Neuronal stem cell (in vitro differentiated cells): ENCODE results near the gene CRYBB1.

Experiments
- DNase-seq: peaks from one replicate; pipeline ENCODE4 v3.0.0-alpha.2; 2013; ENCODE audit warnings: low spot score
- H2AFZ ChIP-seq: one replicate; pipeline ENCODE4 v1.6.1; 2013; ENCODE audit warnings: mild to moderate bottlenecking, low read length, inconsistent platforms
- H2AK5ac ChIP-seq: 2 replicates; pipeline ENCODE4 v1.6.1; 2013; ENCODE audit warnings: low read depth, mild to moderate bottlenecking, inconsistent platforms, low read length, moderate library complexity, mixed read lengths
- H2BK120ac ChIP-seq: 2 replicates; pipeline ENCODE4 v1.6.1; 2013; ENCODE audit warnings: low read depth, mild to moderate bottlenecking, inconsistent platforms, low read length, moderate library complexity, mixed read lengths
- H2BK12ac ChIP-seq: one replicate; pipeline ENCODE4 v1.6.1; 2013; ENCODE audit warnings: low read length, inconsistent platforms
- H2BK15ac ChIP-seq: 2 replicates; pipeline ENCODE4 v1.6.1; 2013; ENCODE audit warnings: mild to moderate bottlenecking, low read length, inconsistent platforms, mixed read lengths
- H2BK5ac ChIP-seq: one replicate; pipeline ENCODE4 v1.6.1; 2013; ENCODE audit warnings: inconsistent platforms, mild to moderate bottlenecking, low read length, moderate library complexity
- H3K14ac ChIP-seq: one replicate; pipeline ENCODE4 v1.6.1; 2013; ENCODE audit warnings: low read length, inconsistent platforms
- H3K18ac ChIP-seq: 2 replicates; pipeline ENCODE4 v1.6.1; 2013; ENCODE audit warnings: low read length, inconsistent platforms
- H3K23ac ChIP-seq: 2 replicates; pipeline ENCODE4 v1.6.1; 2013; ENCODE audit warnings: low read depth, mild to moderate bottlenecking, mixed read lengths, low read length, inconsistent platforms; ENCODE audit not compliant: poor library complexity
- H3K27ac ChIP-seq: replicated peaks from 3 replicates; pipeline ENCODE4 v1.5.1; 2013; ENCODE audit warnings: low read length, inconsistent platforms
- H3K27me3 ChIP-seq, 3 experiments: 2 replicates each; pipeline ENCODE4 v1.6.1; 2013; ENCODE audit warnings: low read length in 3 of 3, mild to moderate bottlenecking in 2 of 3, inconsistent platforms in 1 of 3, low read depth in 1 of 3, mixed read lengths in 1 of 3, moderate library complexity in 1 of 3; ENCODE audit not compliant: control insufficient read depth in 3 of 3, insufficient read depth in 3 of 3
- H3K36me3 ChIP-seq, 2 donors: replicated peaks in 1 of 2; 2 replicates each; pipeline ENCODE4 v1.6.1; 2013; ENCODE audit warnings: low read length in 2 of 2; ENCODE audit not compliant: control insufficient read depth in 2 of 2, insufficient read depth in 2 of 2
- H3K4ac ChIP-seq: 2 replicates; pipeline ENCODE4 v1.6.1; 2013; ENCODE audit warnings: inconsistent platforms, mild to moderate bottlenecking, low read length, moderate library complexity
- H3K4me1 ChIP-seq, 2 donors: 1 replicate in 1 of 2; 2 replicates in 1 of 2; pipeline ENCODE4 v1.6.1; 2013; ENCODE audit warnings: low read length in 2 of 2, low read depth in 1 of 2; ENCODE audit not compliant: control insufficient read depth in 2 of 2, insufficient read depth in 1 of 2
- H3K4me2 ChIP-seq: one replicate; pipeline ENCODE4 v1.6.1; 2013; ENCODE audit warnings: mild to moderate bottlenecking, low read length, inconsistent platforms; ENCODE audit not compliant: insufficient read depth, poor library complexity, severe bottlenecking
- H3K4me3 ChIP-seq, 2 donors: 2 replicates each; pipeline ENCODE4 v1.5.1; 2013; ENCODE audit warnings: low read length in 2 of 2, mild to moderate bottlenecking in 2 of 2, inconsistent platforms in 1 of 2, moderate library complexity in 1 of 2
- H3K79me1 ChIP-seq: one replicate; pipeline ENCODE4 v1.6.1; 2013; ENCODE audit warnings: low read depth, mild to moderate bottlenecking, inconsistent platforms, low read length, moderate library complexity
- H3K9ac ChIP-seq: one replicate; pipeline ENCODE4 v1.6.1; 2013; ENCODE audit warnings: mild to moderate bottlenecking, low read depth, low read length, inconsistent platforms; ENCODE audit not compliant: poor library complexity
- H3K9me3 ChIP-seq, 2 donors: replicated peaks in 1 of 2; 2 replicates each; pipeline versions ENCODE3 to v1.6.1; 2013; ENCODE audit warnings: low read length in 2 of 2, mild to moderate bottlenecking in 2 of 2, inconsistent platforms in 1 of 2, low read depth in 1 of 2, mixed read lengths in 1 of 2, moderate library complexity in 1 of 2; ENCODE audit not compliant: control insufficient read depth in 2 of 2, insufficient read depth in 1 of 2
- H4K8ac ChIP-seq: one replicate; pipeline ENCODE4 v1.6.1; 2013; ENCODE audit warnings: low read depth, mild to moderate bottlenecking, inconsistent platforms, low read length, moderate library complexity
- H4K91ac ChIP-seq: one replicate; pipeline ENCODE4 v1.6.1; 2013; ENCODE audit warnings: low read length, low read depth, mild to moderate bottlenecking, inconsistent platforms; ENCODE audit not compliant: poor library complexity
- WGBS, 2 donors: extraction: QIAGEN DNeasy Blood & Tissue Kit; methylation state at CpG; one replicate each; pipeline ENCODE4 v1.1.7; 2013; ENCODE audit warnings: missing lambda C conversion rate in 2 of 2, mixed read lengths in 1 of 2; ENCODE audit not compliant: insufficient read length in 2 of 2, insufficient replicate concordance in 1 of 2; ENCODE audit errors: extremely low coverage in 2 of 2; 5-methylcytosine and 5-hydroxymethylcytosine counted together

Gene CRYBB1

GRCh38 chr22:26619510-26619909 is 1.7 kb upstream of the CRYBB1 start:
- Histone ChIP-seq H3K27ac (no peak overlapping the region), H3K14ac (no peak overlapping the region), H3K4me3 (no peak overlapping the region), H3K9ac (no peak overlapping the region), H3K4me2 (no peak overlapping the region), H3K4me1 (peaks cover 28 to 33% of the 10 kb centered on the region in 2 donors), H4K8ac (no peak overlapping the region), H2AK5ac (peak overlapping the region; percentile 85), H3K79me1 (no peaks in the 10 kb centered on the region), H3K18ac (peak overlapping the region; percentile 60), H3K27me3 (peaks cover 0 to 2% (median 0%) of the 10 kb centered on the region in 3 experiments), H2BK5ac (no peak overlapping the region), H3K9me3 (peaks cover 0 to under 1% of the 10 kb centered on the region in 2 donors), H4K91ac (no peak overlapping the region), H3K36me3 (no peaks in the 10 kb centered on the region), H2BK15ac (no peak overlapping the region), H2AFZ (no peak overlapping the region), H3K4ac (no peak overlapping the region), H3K23ac (no peak overlapping the region), H2BK120ac (no peak overlapping the region), H2BK12ac (no peak overlapping the region)
- no peak for DNase-seq
- no CpG with 5 or more reads among the region's 6 CpGs for WGBS, 2 donors

- Histone ChIP-seq H3K27ac (no peak overlapping the region), H3K9me3 (no peaks in the 10 kb centered on the region), H2BK5ac (no peak overlapping the region), H3K23ac (no peak overlapping the region), H3K79me1 (no peaks in the 10 kb centered on the region), H3K4me2 (no peak overlapping the region), H4K8ac (no peak overlapping the region), H2BK12ac (no peak overlapping the region), H3K14ac (peak overlapping the region; percentile 39), H3K4ac (no peak overlapping the region), H2AFZ (peak overlapping the region; percentile 90), H3K36me3 (no peaks in the 10 kb centered on the region), H2BK15ac (no peak overlapping the region), H4K91ac (no peak overlapping the region), H3K27me3 (peaks cover 0 to 2% (median 0%) of the 10 kb centered on the region in 3 experiments), H3K4me3 (no peak overlapping the region), H3K4me1 (peaks cover 28 to 38% of the 10 kb centered on the region in 2 donors), H3K18ac (no peak overlapping the region), H2BK120ac (no peak overlapping the region), H2AK5ac (peak overlapping the region; percentile 85), H3K9ac (no peak overlapping the region)
- no CpG with 5 or more reads among the region's 8 CpGs for WGBS, 2 donors
- DNase-seq: no peak
These were observed 628 bp upstream of the CRYBB1 start for GRCh38 chr22:26618455-26618854.

- no CpG with 5 or more reads among the region's 2 CpGs for WGBS, 2 donors
- H3K4me2 ChIP-seq: no peak overlapping the region
- no peak overlapping the region for H4K91ac ChIP-seq
- no peak overlapping the region for H2AK5ac ChIP-seq
- no peak overlapping the region for H3K23ac ChIP-seq
- H3K4ac ChIP-seq: no peak overlapping the region
- H3K36me3 ChIP-seq: no peaks in the 10 kb centered on the region
- H2BK15ac ChIP-seq: no peak overlapping the region
- H2AFZ ChIP-seq: peak overlapping the region; percentile 30
- no peak overlapping the region for H3K4me3 ChIP-seq
- H3K18ac ChIP-seq: no peak overlapping the region
- no peak overlapping the region for H2BK12ac ChIP-seq
- DNase-seq: no peak
- H3K9me3 ChIP-seq: no peaks in the 10 kb centered on the region
- no peaks in the 10 kb centered on the region for H3K79me1 ChIP-seq
- H3K4me1 ChIP-seq: peaks cover 25 to 34% of the 10 kb centered on the region in 2 donors
- H2BK5ac ChIP-seq: peak overlapping the region; percentile 70
- H2BK120ac ChIP-seq: no peak overlapping the region
- no peak overlapping the region for H4K8ac ChIP-seq
- H3K27me3 ChIP-seq: peaks cover 0 to 4% (median 0%) of the 10 kb centered on the region in 3 experiments
- no peak overlapping the region for H3K14ac ChIP-seq
- no peak overlapping the region for H3K9ac ChIP-seq
- no peak overlapping the region for H3K27ac ChIP-seq
These were observed 1.2 kb downstream of the CRYBB1 start for GRCh38 chr22:26616650-26617049.

GRCh38 chr22:26615830-26616435 is 1.9 kb downstream of the CRYBB1 start:
- H3K23ac ChIP-seq: no peak overlapping the region
- H3K9me3 ChIP-seq: no peaks in the 10 kb centered on the region
- H3K27me3 ChIP-seq: peaks cover 0 to 4% (median 0%) of the 10 kb centered on the region in 3 experiments
- H4K8ac ChIP-seq: no peak overlapping the region
- no peak overlapping the region for H3K27ac ChIP-seq
- H2AFZ ChIP-seq: peak overlapping the region; percentile 30
- no peak overlapping the region for H2BK12ac ChIP-seq
- H3K14ac ChIP-seq: no peak overlapping the region
- H3K4me1 ChIP-seq: peaks cover 20 to 29% of the 10 kb centered on the region in 2 donors
- WGBS, 2 donors: 94 to 100% methylated on average over 1 of the region's 11 CpGs
- H3K4ac ChIP-seq: no peak overlapping the region
- H2BK15ac ChIP-seq: peak overlapping the region; percentile 54
- no peaks in the 10 kb centered on the region for H3K79me1 ChIP-seq
- H3K18ac ChIP-seq: peak overlapping the region; percentile 58
- H2BK120ac ChIP-seq: no peak overlapping the region
- DNase-seq: no peak
- H3K4me2 ChIP-seq: no peak overlapping the region
- H3K4me3 ChIP-seq: no peak overlapping the region
- H4K91ac ChIP-seq: no peak overlapping the region
- H2BK5ac ChIP-seq: peak overlapping the region; percentile 70
- H2AK5ac ChIP-seq: peak overlapping the region; percentile 79
- H3K36me3 ChIP-seq: no peaks in the 10 kb centered on the region
- H3K9ac ChIP-seq: no peak overlapping the region
